22Rv1 (cell line): ENCODE results near the gene THBS4.

Source experiments
- H3K27ac ChIP-seq: fragments of 450-650 bp; 2 replicates; pipeline ENCODE4 v1.5.1; 2017
- ZFX ChIP-seq: fragments of 450-650 bp; IDR thresholded peaks from 2 replicates; pipeline ENCODE4 v1.6.1; 2017; ENCODE audit warnings: antibody characterized with exemption, borderline replicate concordance
- TF ChIP-seq, protein P1 (sequence below): fragments of 450-650 bp; IDR thresholded peaks from 2 replicates; pipeline ENCODE4 v1.5.1; 2017; ENCODE audit warnings: mild to moderate bottlenecking

Gene THBS4

GRCh38 chr5:80092486-80093107, 57.4 kb downstream of the THBS4 start:
- no peak for TF ChIP-seq ZFX
- TF ChIP-seq, protein P1, sequence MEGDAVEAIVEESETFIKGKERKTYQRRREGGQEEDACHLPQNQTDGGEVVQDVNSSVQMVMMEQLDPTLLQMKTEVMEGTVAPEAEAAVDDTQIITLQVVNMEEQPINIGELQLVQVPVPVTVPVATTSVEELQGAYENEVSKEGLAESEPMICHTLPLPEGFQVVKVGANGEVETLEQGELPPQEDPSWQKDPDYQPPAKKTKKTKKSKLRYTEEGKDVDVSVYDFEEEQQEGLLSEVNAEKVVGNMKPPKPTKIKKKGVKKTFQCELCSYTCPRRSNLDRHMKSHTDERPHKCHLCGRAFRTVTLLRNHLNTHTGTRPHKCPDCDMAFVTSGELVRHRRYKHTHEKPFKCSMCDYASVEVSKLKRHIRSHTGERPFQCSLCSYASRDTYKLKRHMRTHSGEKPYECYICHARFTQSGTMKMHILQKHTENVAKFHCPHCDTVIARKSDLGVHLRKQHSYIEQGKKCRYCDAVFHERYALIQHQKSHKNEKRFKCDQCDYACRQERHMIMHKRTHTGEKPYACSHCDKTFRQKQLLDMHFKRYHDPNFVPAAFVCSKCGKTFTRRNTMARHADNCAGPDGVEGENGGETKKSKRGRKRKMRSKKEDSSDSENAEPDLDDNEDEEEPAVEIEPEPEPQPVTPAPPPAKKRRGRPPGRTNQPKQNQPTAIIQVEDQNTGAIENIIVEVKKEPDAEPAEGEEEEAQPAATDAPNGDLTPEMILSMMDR: no peak
- H3K27ac ChIP-seq: no peak overlapping the region

- no peak overlapping the region for H3K27ac ChIP-seq
Measured at GRCh38 chr5:80093796-80094195, 58.6 kb downstream of the THBS4 start.

GRCh38 chr5:80094236-80094738, 59.1 kb downstream of the THBS4 start:
- TF ChIP-seq ZFX: no peak
- TF ChIP-seq, protein P1: no peak
- H3K27ac ChIP-seq: no peak overlapping the region

More at GRCh38 chr5:80093796-80094195, 58.6 kb downstream of the THBS4 start:
- TF ChIP-seq, protein P1: no peak
- TF ChIP-seq ZFX: no peak

DNA sequence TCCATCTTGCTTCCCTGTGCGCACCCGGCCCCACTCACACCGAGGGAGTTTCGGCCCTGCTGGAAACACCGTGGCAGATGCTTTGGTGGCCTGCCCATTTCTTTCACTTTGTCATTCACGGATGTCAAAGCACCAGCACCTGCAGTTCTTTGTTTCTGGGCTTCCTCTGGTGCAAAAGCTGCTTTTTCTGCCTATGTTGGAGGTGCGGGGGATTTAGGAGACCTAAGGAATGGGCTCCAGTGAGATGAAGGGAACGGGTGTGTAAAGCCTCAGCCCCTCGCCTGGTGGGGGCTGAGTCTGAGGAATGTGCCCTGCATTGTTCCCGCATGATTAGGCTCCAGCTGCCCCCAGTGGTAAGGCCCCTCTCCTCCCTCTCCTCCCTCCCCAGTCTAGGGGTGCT, 62.3 kb downstream of the THBS4 start:
- no peak overlapping the region for H3K27ac ChIP-seq
- TF ChIP-seq, protein P1: no peak
- no peak for TF ChIP-seq ZFX

GRCh38 chr5:80101993-80102392, 66.8 kb downstream of the THBS4 start:
- no peak overlapping the region for H3K27ac ChIP-seq
- TF ChIP-seq ZFX: no peak

GRCh38 chr5:80103371-80103770, 68.2 kb downstream of the THBS4 start:
- TF ChIP-seq ZFX: no peak
- TF ChIP-seq, protein P1: no peak
- H3K27ac ChIP-seq: no peak overlapping the region

DNA sequence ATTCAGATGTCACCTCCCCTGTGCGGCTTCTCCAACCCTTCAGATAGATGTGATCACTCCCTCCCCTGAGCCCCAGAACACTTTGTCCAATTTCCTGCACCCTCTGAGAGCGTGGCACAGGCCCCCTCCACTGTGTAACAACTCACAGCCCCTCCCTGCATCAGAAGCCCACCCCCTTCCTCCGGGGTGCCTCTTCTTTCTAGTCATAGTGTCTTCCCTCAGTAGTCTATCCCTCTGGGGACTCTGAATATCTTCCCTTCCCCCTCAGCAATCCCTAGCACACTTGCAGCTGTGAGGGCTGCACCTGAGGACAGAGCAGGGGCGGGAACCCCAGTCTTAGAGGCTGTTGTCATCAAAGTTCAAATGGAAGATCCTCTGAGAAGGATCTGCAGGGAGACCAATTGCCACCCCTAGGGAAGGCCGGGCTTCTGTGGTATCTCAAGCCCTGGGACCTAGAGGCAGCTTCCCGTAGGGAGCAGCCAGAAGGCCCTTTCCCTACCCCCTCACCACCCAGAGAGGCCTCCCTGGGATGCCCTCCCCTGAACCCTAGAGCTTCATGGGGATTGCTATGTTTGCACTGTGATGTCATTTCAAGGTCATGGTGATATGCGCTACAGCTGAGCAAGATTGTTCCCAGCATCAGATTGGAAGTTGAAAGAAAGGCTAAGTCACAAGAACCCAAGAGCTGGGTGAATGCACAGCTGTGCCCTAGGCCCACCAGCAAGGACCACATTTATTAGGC, 70.7 kb downstream of the THBS4 start:
- TF ChIP-seq, protein P1: no peak
- TF ChIP-seq ZFX: no peak
- H3K27ac ChIP-seq: no peak overlapping the region
